ENCODE data around the gene FREM2.

The FREM2 gene

DNA sequence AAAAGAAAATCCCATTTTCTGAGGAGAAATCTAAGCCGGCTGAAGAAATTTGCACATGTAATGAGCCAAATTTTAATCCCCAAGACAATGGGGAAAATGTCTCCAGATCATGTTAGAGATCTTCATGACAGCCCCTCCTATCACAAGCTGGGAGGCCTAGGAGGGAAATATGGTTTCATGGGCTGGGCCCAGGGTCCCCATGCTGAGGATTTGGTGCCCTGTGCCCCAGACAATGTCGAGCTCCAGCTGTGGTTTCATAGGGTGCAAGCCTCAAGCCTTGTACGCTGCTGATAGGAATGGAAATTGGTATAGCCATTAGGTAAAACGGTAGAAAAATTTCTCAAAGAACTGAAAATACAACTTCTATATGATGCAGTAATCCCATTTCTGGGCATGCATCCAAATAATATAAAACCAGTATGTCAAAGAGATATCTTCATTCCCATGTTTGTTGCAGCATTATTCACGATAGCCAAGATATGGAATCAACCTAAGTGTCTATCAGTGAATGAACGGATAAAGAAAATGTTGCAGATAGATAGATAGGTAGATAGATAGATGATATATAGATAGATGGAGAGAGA lies 19.3 kb upstream of the FREM2 start:
- no peak overlapping the region for H2BK120ac ChIP-seq (ENCODE audit: low read depth, low read length)
- H3K14ac ChIP-seq (ENCODE audit: low read length in 2 of 2): no peak overlapping the region
- no peaks in the 10 kb centered on the region for H3K36me3 ChIP-seq (ENCODE audit: control insufficient read depth in 1 of 2, insufficient read depth in 2 of 2, low read depth in 1 of 2, low read length in 2 of 2)
- no peaks in the 10 kb centered on the region for H3K79me1 ChIP-seq (replicated peaks; ENCODE audit: low read length, poor library complexity, severe bottlenecking)
- WGBS: 100% methylated on average over 3 of the region's 6 CpGs
- no peak overlapping the region for H3K23ac ChIP-seq (ENCODE audit: low read length in 2 of 2)
- no peak overlapping the region for H3K4ac ChIP-seq (ENCODE audit: low read depth in 1 of 2, low read length in 2 of 2)
- no peak overlapping the region for H3K18ac ChIP-seq (ENCODE audit: low read depth in 1 of 2, low read length in 2 of 2)
- H3K9me3 ChIP-seq (ENCODE audit: control insufficient read depth, low read length): no peaks in the 10 kb centered on the region
- H3K4me1 ChIP-seq (ENCODE audit: control insufficient read depth, insufficient read depth, low read depth, low read length): no peaks in the 10 kb centered on the region
- H3K4me3 ChIP-seq (ENCODE audit: insufficient read depth in 1 of 2, low read depth in 1 of 2, low read length in 2 of 2): no peak overlapping the region
- no peak overlapping the region for H2AFZ ChIP-seq (ENCODE audit: low read depth, low read length)
- H3K27me3 ChIP-seq (ENCODE audit: control insufficient read depth in 1 of 2, insufficient read depth in 1 of 2, low read length in 2 of 2): peaks cover 0 to 13% of the 10 kb centered on the region in 2 experiments
- no peak for DNase-seq
- H3K9ac ChIP-seq (ENCODE audit: low read length): no peak overlapping the region
- no peak overlapping the region for H3K27ac ChIP-seq (ENCODE audit: low read length, poor library complexity, severe bottlenecking)
- H2BK5ac ChIP-seq (ENCODE audit: low read depth, low read length, poor library complexity, severe bottlenecking): no peak overlapping the region
- no peak overlapping the region for H4K8ac ChIP-seq (ENCODE audit: low read length)
- H2AK5ac ChIP-seq (ENCODE audit: low read length, severe bottlenecking): no peak overlapping the region
- H4K91ac ChIP-seq (ENCODE audit: low read length): no peak overlapping the region
- H2BK12ac ChIP-seq (ENCODE audit: low read length in 2 of 2): no peak overlapping the region
- H2BK15ac ChIP-seq (ENCODE audit: low read depth, poor library complexity, severe bottlenecking): no peak overlapping the region
- no peak overlapping the region for H3K4me2 ChIP-seq (ENCODE audit: low read length, poor library complexity, severe bottlenecking)

- Histone ChIP-seq H3K14ac (ENCODE audit: low read length in 2 of 2) (no peak overlapping the region), H3K79me1 (replicated peaks; ENCODE audit: low read length, poor library complexity, severe bottlenecking) (no peaks in the 10 kb centered on the region), H3K36me3 (ENCODE audit: control insufficient read depth in 1 of 2, insufficient read depth in 2 of 2, low read depth in 1 of 2, low read length in 2 of 2) (no peaks in the 10 kb centered on the region), H3K4me2 (ENCODE audit: low read length, poor library complexity, severe bottlenecking) (no peak overlapping the region), H3K27ac (ENCODE audit: low read length, poor library complexity, severe bottlenecking) (no peak overlapping the region), H2AFZ (ENCODE audit: low read depth, low read length) (no peak overlapping the region), H3K23ac (ENCODE audit: low read length in 2 of 2) (no peak overlapping the region), H4K91ac (ENCODE audit: low read length) (no peak overlapping the region), H2BK5ac (ENCODE audit: low read depth, low read length, poor library complexity, severe bottlenecking) (no peak overlapping the region), H2BK12ac (ENCODE audit: low read length in 2 of 2) (no peak overlapping the region), H3K27me3 (ENCODE audit: control insufficient read depth in 1 of 2, insufficient read depth in 1 of 2, low read length in 2 of 2) (peaks cover 0 to 13% of the 10 kb centered on the region in 2 experiments), H3K18ac (ENCODE audit: low read depth in 1 of 2, low read length in 2 of 2) (no peak overlapping the region), H2BK120ac (ENCODE audit: low read depth, low read length) (no peak overlapping the region), H2AK5ac (ENCODE audit: low read length, severe bottlenecking) (no peak overlapping the region), H3K4me1 (ENCODE audit: control insufficient read depth, insufficient read depth, low read depth, low read length) (no peaks in the 10 kb centered on the region), H3K4ac (ENCODE audit: low read depth in 1 of 2, low read length in 2 of 2) (no peak overlapping the region), H4K8ac (ENCODE audit: low read length) (no peak overlapping the region), H2BK15ac (ENCODE audit: low read depth, poor library complexity, severe bottlenecking) (no peak overlapping the region), H3K9me3 (ENCODE audit: control insufficient read depth, low read length) (no peaks in the 10 kb centered on the region), H3K9ac (ENCODE audit: low read length) (no peak overlapping the region), H3K4me3 (ENCODE audit: insufficient read depth in 1 of 2, low read depth in 1 of 2, low read length in 2 of 2) (no peak overlapping the region)
- no peak for DNase-seq
- 82% methylated on average over 6 of the region's 6 CpGs for WGBS
Observed at GRCh38 chr13:38669234-38669964, 17.5 kb upstream of the FREM2 start.

DNA sequence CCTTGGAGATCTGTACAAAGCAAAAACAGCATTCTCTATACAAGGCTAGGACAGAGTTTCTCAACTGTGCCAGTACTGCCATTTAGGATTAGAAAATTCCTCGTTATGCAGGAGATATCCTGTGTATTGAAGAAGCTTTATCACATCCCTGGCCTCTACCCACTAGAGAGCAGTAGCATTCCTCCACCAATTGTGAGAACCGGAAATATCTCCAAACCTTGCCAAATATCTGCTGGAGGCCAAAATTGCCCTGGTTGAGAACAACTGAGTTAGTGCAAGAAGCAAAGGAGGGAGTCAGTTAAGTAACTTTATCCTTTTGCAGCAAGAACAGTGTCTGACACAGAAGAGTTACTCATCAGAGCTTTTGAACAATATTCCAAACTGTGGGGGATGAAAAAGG lies 16.2 kb upstream of the FREM2 start:
- Histone ChIP-seq H3K27ac (ENCODE audit: low read length, poor library complexity, severe bottlenecking) (no peak overlapping the region), H3K4me1 (ENCODE audit: control insufficient read depth, insufficient read depth, low read depth, low read length) (no peaks in the 10 kb centered on the region), H2BK120ac (ENCODE audit: low read depth, low read length) (no peak overlapping the region), H3K27me3 (ENCODE audit: control insufficient read depth in 1 of 2, insufficient read depth in 1 of 2, low read length in 2 of 2) (peaks cover 0 to 13% of the 10 kb centered on the region in 2 experiments), H2AFZ (ENCODE audit: low read depth, low read length) (no peak overlapping the region), H4K91ac (ENCODE audit: low read length) (no peak overlapping the region), H3K9ac (ENCODE audit: low read length) (no peak overlapping the region), H4K8ac (ENCODE audit: low read length) (no peak overlapping the region), H3K9me3 (ENCODE audit: control insufficient read depth, low read length) (no peaks in the 10 kb centered on the region), H2BK5ac (ENCODE audit: low read depth, low read length, poor library complexity, severe bottlenecking) (no peak overlapping the region), H3K4me3 (ENCODE audit: insufficient read depth in 1 of 2, low read depth in 1 of 2, low read length in 2 of 2) (no peak overlapping the region), H2BK12ac (ENCODE audit: low read length in 2 of 2) (no peak overlapping the region), H2AK5ac (ENCODE audit: low read length, severe bottlenecking) (no peak overlapping the region), H2BK15ac (ENCODE audit: low read depth, poor library complexity, severe bottlenecking) (no peak overlapping the region), H3K36me3 (ENCODE audit: control insufficient read depth in 1 of 2, insufficient read depth in 2 of 2, low read depth in 1 of 2, low read length in 2 of 2) (no peaks in the 10 kb centered on the region), H3K79me1 (replicated peaks; ENCODE audit: low read length, poor library complexity, severe bottlenecking) (no peaks in the 10 kb centered on the region), H3K23ac (ENCODE audit: low read length in 2 of 2) (no peak overlapping the region), H3K14ac (ENCODE audit: low read length in 2 of 2) (no peak overlapping the region), H3K4me2 (ENCODE audit: low read length, poor library complexity, severe bottlenecking) (no peak overlapping the region), H3K18ac (ENCODE audit: low read depth in 1 of 2, low read length in 2 of 2) (no peak overlapping the region), H3K4ac (ENCODE audit: low read depth in 1 of 2, low read length in 2 of 2) (no peak overlapping the region)
- WGBS: 83% methylated on average over 1 of the region's 2 CpGs
- DNase-seq: no peak

GRCh38 chr13:38671980-38672379 lies 14.9 kb upstream of the FREM2 start:
- H3K4me3 ChIP-seq (ENCODE audit: insufficient read depth in 1 of 2, low read depth in 1 of 2, low read length in 2 of 2): no peak overlapping the region
- no peak overlapping the region for H3K23ac ChIP-seq (ENCODE audit: low read length in 2 of 2)
- no peaks in the 10 kb centered on the region for H3K36me3 ChIP-seq (ENCODE audit: control insufficient read depth in 1 of 2, insufficient read depth in 2 of 2, low read depth in 1 of 2, low read length in 2 of 2)
- no peak overlapping the region for H4K8ac ChIP-seq (ENCODE audit: low read length)
- H2BK15ac ChIP-seq (ENCODE audit: low read depth, poor library complexity, severe bottlenecking): no peak overlapping the region
- no peak for DNase-seq
- H3K27me3 ChIP-seq (ENCODE audit: control insufficient read depth in 1 of 2, insufficient read depth in 1 of 2, low read length in 2 of 2): peaks cover 0 to 13% of the 10 kb centered on the region in 2 experiments
- 80% methylated on average over 2 of the region's 2 CpGs for WGBS
- H2BK120ac ChIP-seq (ENCODE audit: low read depth, low read length): no peak overlapping the region
- no peaks in the 10 kb centered on the region for H3K9me3 ChIP-seq (ENCODE audit: control insufficient read depth, low read length)
- H4K91ac ChIP-seq (ENCODE audit: low read length): no peak overlapping the region
- H3K79me1 ChIP-seq (replicated peaks; ENCODE audit: low read length, poor library complexity, severe bottlenecking): no peaks in the 10 kb centered on the region
- H3K14ac ChIP-seq (ENCODE audit: low read length in 2 of 2): no peak overlapping the region
- no peak overlapping the region for H2AK5ac ChIP-seq (ENCODE audit: low read length, severe bottlenecking)
- no peak overlapping the region for H3K4ac ChIP-seq (ENCODE audit: low read depth in 1 of 2, low read length in 2 of 2)
- H2BK12ac ChIP-seq (ENCODE audit: low read length in 2 of 2): no peak overlapping the region
- H2AFZ ChIP-seq (ENCODE audit: low read depth, low read length): no peak overlapping the region
- H3K18ac ChIP-seq (ENCODE audit: low read depth in 1 of 2, low read length in 2 of 2): no peak overlapping the region
- H3K4me1 ChIP-seq (ENCODE audit: control insufficient read depth, insufficient read depth, low read depth, low read length): no peaks in the 10 kb centered on the region
- H3K9ac ChIP-seq (ENCODE audit: low read length): no peak overlapping the region
- H3K4me2 ChIP-seq (ENCODE audit: low read length, poor library complexity, severe bottlenecking): no peak overlapping the region
- no peak overlapping the region for H2BK5ac ChIP-seq (ENCODE audit: low read depth, low read length, poor library complexity, severe bottlenecking)
- H3K27ac ChIP-seq (ENCODE audit: low read length, poor library complexity, severe bottlenecking): no peak overlapping the region
